ENCODE results near the gene CTRB1. TPM values are rescaled to one million over a fixed set of nuclear protein-coding genes. Genes with fewer than 3 reads are reported as not detected.
"Not testable (repeated sequence)": the region's sequence is repeated elsewhere in the genome, so short reads cannot be mapped to it uniquely, and the experiment has no call there.

Gene CTRB1
- total RNA-seq, 1 donor from 2014 or later, result not detected

DNA sequence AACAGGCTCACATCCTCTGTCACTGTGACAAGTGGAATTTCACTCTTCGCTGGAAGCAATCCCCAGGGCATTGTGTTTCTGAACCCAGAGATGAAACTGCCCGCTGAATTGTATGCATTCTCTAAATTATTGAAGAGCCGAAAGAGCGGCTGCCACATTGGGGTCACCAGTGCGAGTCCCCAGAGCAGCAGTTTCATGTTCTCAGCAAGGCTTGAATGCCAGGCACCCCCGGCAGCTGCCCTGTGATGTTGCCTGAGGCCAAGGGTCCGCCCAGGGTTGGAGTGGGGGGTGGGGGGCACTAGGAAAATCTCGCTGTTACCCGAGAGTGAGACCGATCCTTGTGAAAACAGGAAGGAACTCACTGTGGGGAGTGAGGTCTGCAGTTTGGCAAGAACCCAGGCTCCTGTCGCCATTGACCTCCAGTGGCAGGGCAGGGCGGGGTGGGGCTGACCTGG is 53.3 kb downstream of the CTRB1 start:
- Histone ChIP-seq H3K27me3 (ENCODE audit: low read depth) (no peaks in the 10 kb centered on the region), H3K36me3 (no peaks in the 10 kb centered on the region), H3K4me1 (peaks cover 6% of the 10 kb centered on the region), H3K9me3 (no peaks in the 10 kb centered on the region), H3K27ac (no peak overlapping the region), H3K4me3 (no peak overlapping the region)
- TF ChIP-seq CTCF (IDR thresholded peaks at IDR 0.05), result no peak
- intact Hi-C loops (cut with DNase I), result no loop called here
- DNase-seq (no peak), ATAC-seq (peak in 1 of 2 donors; percentile 18)

- H3K27ac ChIP-seq; H3K27me3 ChIP-seq (ENCODE audit: low read depth); intact Hi-C loops (cut with DNase I); H3K36me3 ChIP-seq; H3K4me1 ChIP-seq; ATAC-seq; H3K9me3 ChIP-seq; DNase-seq; H3K4me3 ChIP-seq: not testable (repeated sequence)
These were observed 53.8 kb downstream of the CTRB1 start for GRCh38 chr16:75272629-75273028.

GRCh38 chr16:75273054-75273925 is 54.5 kb downstream of the CTRB1 start:
- DNase-seq (no peak), ATAC-seq (no peak)
- H3K4me3 ChIP-seq, result no peak overlapping the region
- intact Hi-C loops (cut with DNase I), result no loop called here
- H3K27me3 ChIP-seq (ENCODE audit: low read depth), result no peaks in the 10 kb centered on the region
- no peak for TF ChIP-seq CTCF (IDR thresholded peaks at IDR 0.05)
- no peaks in the 10 kb centered on the region for H3K9me3 ChIP-seq
- H3K36me3 ChIP-seq, result no peaks in the 10 kb centered on the region
- no peak overlapping the region for H3K27ac ChIP-seq
- H3K4me1 ChIP-seq, result peaks cover 6% of the 10 kb centered on the region

Other genes starting within 250 kb of the CTRB1 start
- gene WDR59, start 233.9 kb upstream of the CTRB1 start, total RNA-seq, result 49.5 TPM
- gene ZNRF1, start 220.0 kb upstream of the CTRB1 start, total RNA-seq, result 23.5 TPM
- 13.2 TPM for gene LDHD, start 102.2 kb upstream of the CTRB1 start, total RNA-seq
- 10.4 TPM for gene ZFP1, start 70.5 kb upstream of the CTRB1 start, total RNA-seq
- gene CTRB2, start 11.8 kb upstream of the CTRB1 start, total RNA-seq, result 0.44 TPM
- gene BCAR1, start 32.6 kb downstream of the CTRB1 start, total RNA-seq, result 65.1 TPM
- gene CFDP1, start 214.5 kb downstream of the CTRB1 start, total RNA-seq, result 57.7 TPM
- gene TMEM170A, start 245.7 kb downstream of the CTRB1 start, total RNA-seq, result 31.2 TPM